Sigmoid colon (tissue), 4 donors: Measurements from ENCODE around the gene SLC17A2.

Experiments used
- CTCF ChIP-seq, 4 experiments: fragments of 450-650 bp in 3 of 4; fragments of 200-600 bp in 1 of 4; IDR thresholded peaks; one replicate each; pipeline ENCODE4 v1.5.1; 2016 to 2019; ENCODE audit warnings: antibody characterized with exemption in 4 of 4, mild to moderate bottlenecking in 3 of 4, moderate library complexity in 2 of 4
- EP300 ChIP-seq, 4 donors: sonication (generic); formaldehyde crosslinking; IDR thresholded peaks; one replicate each; pipeline ENCODE4 v1.6.1; 2017; ENCODE audit warnings: antibody characterized with exemption in 4 of 4
- POLR2A ChIP-seq, 2 donors: fragments of 450-650 bp; IDR thresholded peaks; one replicate each; pipeline ENCODE4 v1.6.1; 2016; ENCODE audit warnings: antibody characterized with exemption in 2 of 2, mild to moderate bottlenecking in 2 of 2, moderate library complexity in 2 of 2
- POLR2AphosphoS5 ChIP-seq, 4 donors: sonication (generic); formaldehyde crosslinking; IDR thresholded peaks; one replicate each; pipeline ENCODE4 v1.6.1; 2017; ENCODE audit warnings: antibody characterized with exemption in 4 of 4

GRCh38 chr6:25872814-25873213 lies 57.7 kb downstream of the SLC17A2 start:
- TF ChIP-seq CTCF (IDR thresholded peaks at IDR 0.05) (no peak), POLR2AphosphoS5 (IDR thresholded peaks at IDR 0.05) (no peak), POLR2A (IDR thresholded peaks at IDR 0.05) (no peak), EP300 (IDR thresholded peaks at IDR 0.05) (no peak)
